Stimulated activated CD4-positive, alpha-beta T cell treated with anti-CD3 and anti-CD28 coated beads, Interleukin-4, amount 100 ng/mL, for 48 hours (primary cell): ENCODE data around the gene ANKEF1.
"Not testable (repeated sequence)": the region's sequence is repeated elsewhere in the genome, so short reads cannot be mapped to it uniquely, and the experiment has no call there.

ENCODE experiments used
- DNase-seq, 2 donors: peaks; one replicate each; pipeline ENCODE4 v3.0.0-alpha.2; 2020; ENCODE audit warnings: low read depth in 2 of 2

Gene ANKEF1

DNA sequence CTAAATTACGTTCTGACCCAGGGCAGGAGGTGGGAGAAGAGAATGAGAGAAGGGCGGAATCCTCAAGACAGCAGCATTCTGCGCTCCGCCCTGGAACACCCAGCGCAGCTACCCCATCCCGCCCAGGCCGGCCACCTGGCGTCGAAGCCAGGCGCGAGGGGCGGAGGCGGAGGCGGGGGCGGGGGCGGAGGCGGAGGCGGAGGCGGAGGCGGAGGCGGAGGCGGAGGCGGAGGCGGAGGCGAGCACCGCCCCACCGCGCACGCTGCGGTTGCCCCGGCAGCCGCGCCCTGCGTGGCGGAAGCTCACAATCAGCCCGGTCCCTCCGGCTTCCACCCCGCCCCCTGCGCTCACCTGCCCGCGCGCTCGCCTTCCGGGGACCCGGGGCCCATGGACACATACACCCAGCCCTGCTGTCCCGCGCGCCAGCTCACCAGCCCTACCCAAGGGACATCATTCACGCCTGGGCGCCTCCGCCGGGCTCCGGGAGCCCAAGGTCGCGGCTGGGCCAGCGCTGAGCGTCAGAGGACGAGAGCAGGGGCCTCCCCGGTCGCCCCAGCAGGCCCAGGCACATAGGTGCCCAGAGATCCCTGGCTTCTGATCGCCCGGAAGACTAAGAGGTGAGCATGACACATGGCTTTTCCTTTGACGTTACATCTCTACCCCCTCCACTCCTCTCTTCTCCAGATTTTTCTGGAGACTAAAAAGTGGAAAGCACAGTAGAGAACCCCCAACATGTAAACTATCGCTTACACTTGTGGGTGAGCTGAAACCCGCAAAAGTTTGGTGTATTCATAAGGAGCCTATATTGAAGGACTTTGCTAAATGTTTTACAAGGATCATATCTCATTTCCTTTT is at the start of gene ANKEF1:
Gene ANKEF1, plus strand, starts transcription at position 271 of the 855 bp plus-strand sequence. CDS start 3,315 bp downstream, outside the sequence.
- DNase-seq = peak; percentile 19 to 41

DNA sequence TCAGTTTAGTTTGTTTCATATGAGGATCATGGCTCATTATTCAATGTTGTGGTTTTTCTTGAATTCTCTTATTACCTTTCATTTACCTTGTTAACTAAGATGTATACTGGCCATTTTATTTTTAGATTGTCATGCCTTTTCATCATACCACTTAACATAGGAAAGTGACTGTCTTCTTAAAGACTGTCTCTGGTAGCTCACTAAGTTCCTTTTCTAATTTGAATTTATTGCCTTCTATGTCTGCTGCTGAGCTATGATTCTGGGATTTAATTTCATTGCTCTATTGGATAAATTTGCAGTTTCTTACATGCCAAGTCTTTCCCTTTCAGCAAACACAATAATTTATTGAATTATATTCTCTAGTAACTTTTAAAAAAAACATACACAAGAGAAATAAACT is 49.5 kb upstream of the ANKEF1 start:
- no peak for DNase-seq

DNA sequence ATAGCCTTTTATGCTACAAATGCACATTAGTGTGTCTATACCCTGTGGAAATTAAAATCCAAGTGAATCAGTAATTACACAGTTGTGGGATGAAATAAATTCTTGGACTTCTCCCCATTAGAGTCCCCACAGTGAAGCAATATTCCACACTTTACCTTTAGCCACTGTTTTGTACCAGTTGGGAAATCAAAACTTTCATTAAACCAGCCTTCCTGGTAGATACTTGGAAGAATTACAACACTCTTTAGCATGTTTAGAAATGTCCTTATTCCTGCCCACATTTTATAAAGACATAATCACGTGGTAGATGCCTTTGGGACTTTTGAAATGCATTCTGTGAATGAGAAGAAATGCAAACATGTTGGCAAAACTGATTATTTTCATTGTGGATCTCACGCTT is 49.0 kb upstream of the ANKEF1 start:
- no peak for DNase-seq

DNA sequence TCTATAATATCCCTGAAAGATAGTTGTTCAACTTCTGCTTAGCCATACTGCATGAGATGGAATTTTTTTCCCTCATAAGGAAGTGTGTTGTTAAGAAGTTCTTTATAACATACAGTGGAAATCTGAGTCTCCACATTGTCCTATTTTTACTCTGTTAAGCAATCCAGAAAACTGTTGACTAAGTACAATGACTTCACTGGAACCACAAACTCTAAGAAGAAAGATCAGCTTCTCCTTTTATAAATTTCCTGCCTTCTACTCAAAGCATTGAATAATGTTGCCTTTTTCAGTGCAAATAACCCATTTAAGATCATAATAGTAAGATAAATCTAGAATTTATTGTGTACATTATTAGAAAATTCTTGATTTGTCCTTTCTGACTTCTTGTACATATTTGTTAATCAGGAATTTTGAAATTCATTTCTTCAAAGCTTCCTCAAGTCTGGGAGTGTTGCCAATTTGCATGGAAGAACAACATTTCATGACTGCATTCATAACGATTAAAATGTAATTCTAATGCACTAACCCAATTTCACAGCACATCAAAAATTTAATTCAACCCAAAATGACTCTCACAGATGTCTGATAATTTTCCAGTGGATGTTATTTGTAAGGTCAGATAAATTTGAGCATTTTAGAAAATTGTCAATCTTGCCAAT is 45.6 kb upstream of the ANKEF1 start:
- DNase-seq = no peak

DNA sequence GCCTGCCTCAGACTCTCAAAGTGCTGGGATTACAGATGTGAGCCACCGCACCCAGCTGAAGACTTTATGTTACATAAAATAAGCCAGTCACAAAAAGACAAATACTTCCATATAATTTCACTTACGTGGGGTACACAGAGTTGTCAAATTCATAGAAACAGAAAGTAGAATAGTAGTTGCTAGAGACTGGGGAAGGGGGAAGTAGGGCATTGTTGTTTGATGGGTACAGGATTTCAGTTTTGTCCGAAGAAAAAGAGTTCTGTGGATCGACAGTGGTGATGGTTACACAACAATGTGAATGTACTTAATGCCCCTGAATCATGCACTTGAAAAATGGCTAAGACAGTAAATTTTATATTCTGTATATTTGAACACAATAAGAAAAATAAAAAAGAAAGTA is 41.6 kb upstream of the ANKEF1 start:
- no peak for DNase-seq

DNA sequence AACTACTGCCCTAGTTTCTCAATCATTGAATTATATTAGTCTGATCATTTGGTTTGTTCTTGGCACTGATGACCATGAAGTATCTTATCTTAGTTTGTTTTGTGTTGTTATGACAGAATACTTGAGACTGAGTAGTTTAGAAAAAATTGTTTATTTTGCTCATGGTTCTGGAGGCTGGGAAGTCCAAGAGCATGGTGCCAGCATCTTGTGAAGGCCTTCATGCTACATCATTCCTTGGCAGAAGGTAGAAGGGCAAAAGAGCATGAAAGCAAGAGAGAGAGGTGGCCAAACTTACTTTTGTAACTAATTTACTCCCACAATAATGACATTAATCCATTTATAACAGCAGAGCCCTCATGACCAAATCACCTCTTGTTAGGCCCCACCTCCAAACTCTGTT is 40.1 kb upstream of the ANKEF1 start:
- no peak for DNase-seq

DNA sequence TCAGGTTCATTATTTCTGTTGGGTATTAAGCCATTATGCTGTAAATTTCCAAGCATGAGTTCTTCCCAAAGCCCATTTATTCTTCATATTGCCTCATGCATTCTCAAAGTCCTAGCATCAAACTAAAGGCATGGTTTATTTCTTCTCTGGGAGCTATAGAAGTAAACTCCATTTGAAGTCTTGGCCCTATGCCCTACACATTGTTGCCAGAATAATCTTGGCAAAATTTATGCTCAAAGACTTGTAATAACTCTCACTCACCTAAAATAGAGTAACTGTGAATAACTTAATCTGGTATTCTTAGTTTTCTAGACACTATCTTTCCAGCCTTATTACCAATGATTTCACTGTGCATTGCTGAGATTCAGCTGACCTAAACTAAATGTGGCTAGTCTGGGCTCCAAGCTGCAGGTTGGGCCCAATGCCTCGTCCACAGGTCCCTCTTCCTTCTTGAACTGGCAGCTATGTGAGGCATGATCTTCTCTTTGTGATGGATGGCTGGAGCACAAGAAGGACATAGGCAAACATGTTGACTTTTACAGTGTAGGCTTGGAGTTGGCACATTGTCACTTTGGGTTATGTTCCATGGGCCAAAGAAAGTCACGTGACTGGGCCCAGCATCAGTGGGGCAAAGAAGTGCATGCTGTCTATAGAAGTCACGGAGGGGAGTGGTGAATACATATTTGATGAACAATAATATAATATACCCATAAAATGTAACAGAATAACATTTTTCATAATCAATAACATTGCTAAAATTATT is 39.1 kb upstream of the ANKEF1 start:
- no peak for DNase-seq

DNA sequence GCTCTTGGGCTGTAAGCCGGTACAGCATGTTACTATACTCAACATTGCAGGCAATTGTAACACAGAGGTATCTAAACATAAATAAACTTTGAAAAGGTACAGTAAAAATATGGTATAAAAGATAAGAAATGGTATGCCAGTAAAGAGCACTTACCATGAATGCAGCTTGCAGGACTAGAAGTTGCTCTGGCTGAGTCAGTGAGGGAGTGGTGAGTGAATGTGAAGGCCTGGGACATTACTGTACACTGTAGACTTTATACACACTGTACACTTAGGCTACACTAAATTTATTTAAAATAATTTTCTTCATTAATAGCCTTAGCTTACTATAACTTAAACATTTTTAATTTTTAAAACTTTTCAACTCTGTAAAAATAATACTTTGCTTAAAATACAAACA is 37.8 kb upstream of the ANKEF1 start:
- no peak for DNase-seq

DNA sequence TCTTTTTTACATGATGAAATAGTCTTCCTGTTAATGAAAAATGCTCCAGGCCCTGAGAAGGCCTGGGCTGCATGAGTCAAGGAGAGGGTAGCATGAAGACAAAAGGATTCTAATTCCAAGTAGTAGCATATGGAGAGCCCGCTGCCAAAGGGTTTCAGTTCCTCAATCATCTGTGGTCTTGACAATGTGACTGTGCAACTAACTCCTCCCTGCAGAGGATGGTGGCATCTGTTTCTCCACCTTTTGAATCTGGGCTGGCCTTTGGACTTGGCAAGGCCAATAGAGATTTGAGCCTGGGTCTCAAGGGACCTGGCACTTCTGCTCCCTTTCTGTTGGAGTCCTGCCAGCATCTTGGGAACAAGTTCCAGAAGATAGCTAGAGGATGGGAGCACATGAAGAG is 35.1 kb upstream of the ANKEF1 start:
- DNase-seq = no peak

DNA sequence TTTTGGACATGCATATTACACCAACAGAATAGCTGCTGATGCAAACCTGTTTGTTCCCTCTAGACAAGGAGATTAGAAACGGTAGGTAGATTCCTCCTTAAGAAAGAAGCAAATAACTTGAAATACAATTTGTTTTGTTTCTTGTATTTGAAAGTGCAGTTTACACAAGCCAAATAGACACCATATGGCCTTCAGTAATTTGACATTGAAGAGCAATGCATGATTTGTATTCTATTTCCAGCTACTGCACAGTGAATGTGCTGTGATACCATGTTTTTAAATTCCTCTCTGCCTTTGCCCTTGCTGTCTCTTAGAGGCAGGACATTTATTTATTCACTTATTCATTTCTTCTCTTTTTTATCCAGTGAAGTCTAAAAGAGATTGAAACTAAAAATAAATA is 31.9 kb upstream of the ANKEF1 start:
- DNase-seq = no peak

DNA sequence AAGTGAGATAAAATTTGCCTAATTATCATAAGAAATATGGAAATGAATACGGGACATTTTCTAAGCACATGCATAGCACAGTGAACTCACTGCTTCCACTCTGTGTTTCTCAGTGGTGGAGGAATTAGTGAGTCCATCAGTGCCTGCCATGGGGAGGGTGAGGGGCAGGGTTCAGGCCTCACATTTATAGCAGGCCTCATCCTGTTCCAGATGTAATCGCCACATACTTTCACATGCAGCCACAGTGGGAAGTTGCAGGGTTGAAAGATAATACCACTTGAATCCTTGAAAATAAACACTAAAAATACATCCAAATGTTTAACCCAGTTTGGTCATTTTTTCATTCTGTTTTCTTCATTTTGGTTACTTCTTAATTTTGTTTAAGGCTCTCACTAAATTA is 29.9 kb upstream of the ANKEF1 start:
- DNase-seq = no peak

DNA sequence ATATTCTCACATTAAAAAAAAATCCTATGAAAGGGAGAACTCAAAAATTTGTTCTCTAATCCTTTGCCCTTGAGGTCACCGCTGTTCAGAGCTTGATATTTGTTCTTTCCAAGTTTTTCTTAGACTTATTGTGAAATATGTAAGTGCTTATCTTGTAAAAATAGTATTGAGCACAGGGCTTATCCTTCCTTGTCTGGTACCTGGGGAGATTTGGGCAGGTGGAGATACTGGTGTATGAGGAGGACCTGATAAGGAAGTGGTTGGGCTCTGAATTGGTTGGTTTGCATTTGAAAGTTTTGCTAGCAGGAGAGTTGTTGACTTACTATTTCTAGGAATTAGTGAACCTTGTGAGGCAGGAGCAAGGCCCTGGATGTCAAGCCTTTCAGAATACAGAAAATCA is 28.9 kb upstream of the ANKEF1 start:
- DNase-seq = no peak

DNA sequence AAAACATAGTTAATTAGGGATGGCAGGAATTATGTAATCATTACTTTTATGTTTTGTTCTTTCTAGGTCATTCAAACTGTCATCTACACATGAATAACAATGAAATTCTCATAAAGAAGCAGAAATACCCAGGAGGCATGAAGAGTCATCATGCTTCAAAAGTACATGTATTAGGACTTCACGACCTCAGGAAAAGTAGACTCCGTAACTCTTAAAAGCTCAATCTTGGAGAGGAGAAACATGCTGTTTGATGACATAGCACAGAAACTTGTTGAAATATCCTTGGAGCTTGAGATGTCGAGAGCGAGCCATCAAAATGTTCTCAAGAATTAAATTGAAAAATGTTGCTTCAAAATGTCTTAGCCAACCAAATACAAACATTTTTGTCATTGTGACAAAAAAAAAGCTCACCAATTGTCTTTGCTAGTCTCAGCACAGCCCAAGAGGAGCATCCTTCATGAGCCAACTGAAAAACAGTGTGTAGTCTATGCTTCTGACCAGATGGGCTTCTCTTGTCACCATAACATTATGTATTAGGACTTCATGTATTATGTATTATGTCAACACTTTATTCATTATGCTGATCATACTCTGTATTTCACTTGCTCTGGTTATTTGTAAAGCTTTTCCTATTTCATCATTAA is 28.2 kb upstream of the ANKEF1 start:
- no peak for DNase-seq

DNA sequence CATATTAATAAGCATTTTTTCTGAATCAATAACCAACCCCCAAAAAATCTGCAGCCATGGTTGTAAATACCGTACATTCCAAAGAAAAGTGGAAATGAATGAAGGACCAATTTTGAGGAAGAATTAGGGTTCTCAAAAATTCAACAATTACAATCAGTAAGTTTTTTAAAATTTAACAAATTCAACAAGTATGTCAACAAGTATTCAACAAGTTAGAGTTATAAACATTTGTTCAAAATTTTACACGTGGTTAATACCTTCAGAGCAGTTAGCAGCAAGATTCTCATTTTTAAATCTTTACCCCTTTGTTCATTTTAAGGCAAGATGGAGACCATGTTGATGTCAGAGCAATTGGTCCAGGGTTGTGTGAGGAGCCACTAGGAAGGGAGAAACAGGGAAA is 27.6 kb upstream of the ANKEF1 start:
- no peak for DNase-seq

DNA sequence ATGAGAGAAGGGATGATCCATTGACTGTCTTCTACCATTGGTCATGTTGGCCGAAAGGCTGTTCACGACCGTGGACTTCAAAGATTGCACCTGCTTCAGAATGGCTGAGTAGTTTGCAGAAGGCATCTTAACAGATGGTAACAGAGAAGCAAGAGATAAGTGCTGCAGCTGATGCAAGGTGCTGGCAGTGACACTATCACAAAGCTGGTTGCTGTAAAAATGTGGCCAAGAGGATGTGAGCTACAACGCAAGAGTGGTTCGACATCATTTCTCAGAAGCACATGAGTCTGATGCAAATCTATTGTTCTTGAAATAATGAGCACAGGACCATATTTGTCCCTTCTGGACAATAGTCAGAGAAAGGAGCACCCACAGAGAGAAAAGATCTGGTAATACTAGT is 27.0 kb upstream of the ANKEF1 start:
- DNase-seq = no peak

DNA sequence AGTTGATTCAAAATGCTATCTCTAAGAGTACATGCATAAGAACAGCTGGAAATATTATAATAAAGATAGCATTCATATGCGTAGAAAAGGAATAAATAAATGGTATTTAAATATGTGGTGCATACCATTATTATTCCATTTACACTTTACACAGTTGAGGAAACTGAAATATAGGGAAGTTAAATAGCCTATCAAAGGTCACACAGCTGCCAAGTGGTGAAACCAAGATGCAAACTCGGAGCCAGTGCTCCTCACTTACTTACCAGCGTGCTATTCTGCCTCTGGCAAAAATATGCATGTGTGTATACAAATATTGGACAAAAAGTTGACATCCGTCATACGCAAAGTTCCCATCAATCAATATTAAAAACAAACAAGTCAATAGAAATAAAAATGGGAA is 22.3 kb upstream of the ANKEF1 start:
- no peak for DNase-seq

DNA sequence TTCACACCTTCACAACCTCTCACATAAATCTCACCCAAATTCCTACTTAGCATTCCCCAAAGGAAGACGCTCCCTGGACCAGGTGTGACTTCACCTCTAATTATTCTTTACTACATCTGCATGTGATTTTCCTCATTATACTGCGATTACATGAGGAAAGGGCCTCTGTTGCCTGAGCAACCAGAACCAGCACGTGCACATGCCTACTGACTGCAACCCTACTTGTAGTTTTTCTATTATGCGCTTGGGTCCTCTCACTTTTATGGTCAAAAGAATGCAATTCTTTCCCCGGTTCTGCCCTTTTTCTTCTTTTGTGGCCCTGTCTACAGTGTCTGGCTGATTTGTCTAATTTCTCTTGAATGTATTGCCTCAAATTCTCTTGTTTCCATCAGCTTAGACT is 20.4 kb upstream of the ANKEF1 start:
- no peak for DNase-seq

DNA sequence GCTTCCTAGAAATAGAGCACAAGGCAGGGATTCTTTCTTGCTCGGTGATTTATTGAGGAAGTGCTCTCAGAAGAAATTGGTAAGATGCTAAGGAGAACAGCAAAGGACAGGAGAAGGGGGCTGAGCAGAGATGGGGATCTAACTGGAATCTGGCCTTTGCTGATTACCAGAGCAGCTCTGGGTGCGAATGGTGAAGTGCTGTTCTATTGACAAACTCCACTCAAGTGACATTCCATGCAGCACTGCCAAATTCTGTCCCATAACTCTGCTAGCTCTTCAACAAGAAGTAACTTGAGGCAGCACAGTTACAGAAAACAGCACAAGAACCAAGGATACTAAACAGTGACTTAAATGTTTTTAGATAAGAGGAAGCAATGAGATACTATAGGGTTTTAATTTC is 13.8 kb upstream of the ANKEF1 start:
- no peak for DNase-seq

DNA sequence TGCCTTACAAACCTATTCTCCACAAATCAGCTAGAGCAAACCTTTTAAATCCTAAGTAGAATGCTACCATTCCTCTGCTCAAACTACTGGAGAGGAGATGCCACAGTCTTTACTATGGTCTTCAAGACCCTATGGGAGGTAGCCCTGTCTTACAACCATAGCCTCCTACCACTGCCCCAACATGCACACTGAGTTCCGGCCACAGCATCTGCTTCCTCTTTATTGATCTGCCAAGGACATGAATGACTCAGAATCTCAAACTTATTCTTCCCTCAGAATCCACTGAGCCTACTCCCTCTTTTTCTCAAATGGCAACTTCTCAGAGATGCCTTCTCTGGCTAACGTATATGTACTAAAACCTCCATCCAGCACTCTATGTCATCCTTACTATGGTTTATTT is 12.2 kb upstream of the ANKEF1 start:
- no peak for DNase-seq

DNA sequence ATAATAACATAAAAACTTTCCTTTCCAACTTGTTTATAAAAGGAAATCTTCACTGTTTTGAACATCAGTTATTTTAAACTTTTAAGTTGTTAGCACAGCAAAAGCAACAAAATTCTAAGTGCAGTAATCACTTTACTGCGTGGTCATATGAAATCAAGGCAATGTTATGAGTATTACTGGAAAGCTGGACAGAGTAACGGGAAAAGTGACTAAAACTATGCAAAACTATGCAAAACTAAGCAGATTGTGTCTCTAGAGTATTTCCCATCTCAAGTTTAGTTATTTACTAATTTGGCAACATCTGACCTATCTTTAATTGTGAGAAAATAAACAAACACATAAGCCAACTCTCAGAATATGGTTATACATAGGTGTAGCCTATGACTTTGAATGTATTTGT is 10.9 kb upstream of the ANKEF1 start:
- DNase-seq = no peak

DNA sequence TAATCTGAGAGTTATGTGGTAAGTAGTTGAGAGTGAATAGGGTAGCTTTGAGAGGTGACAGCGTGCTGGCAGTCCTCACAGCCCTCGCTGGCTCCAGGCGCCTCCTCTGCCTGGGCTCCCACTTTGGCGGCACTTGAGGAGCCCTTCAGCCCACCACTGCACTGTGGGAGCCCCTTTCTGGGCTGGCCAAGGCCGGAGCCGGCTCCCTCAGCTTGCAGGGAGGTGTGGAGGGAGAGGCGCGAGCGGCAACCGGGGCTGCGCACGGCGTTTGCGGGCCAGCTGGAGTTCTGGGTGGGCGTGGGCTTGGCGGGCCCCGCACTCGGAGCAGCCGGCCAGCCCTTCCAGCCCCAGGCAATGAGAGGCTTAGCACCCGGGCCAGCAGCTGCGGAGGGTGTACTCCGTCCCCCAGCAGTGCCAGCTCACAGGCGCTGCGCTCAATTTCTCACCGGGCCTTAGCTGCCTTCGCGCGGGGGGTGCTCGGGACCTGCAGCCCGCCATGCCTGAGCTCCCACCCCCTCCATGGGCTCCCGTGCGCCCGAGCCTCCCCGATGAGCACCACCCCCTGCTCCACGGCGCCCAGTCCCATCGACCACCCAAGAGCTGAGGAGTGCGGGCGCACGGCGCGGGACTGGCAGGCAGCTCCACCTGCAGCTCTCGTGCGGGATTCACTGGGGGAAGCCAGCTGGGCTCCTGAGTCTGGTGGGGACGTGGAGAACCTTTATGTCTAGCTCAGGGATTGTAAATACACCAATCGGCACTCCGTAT is 3.2 kb upstream of the ANKEF1 start:
- not testable (repeated sequence) for DNase-seq
